SK-N-SH (cell line): Measurements from ENCODE around the gene UPF3B. TPM values are rescaled to one million over a fixed set of nuclear protein-coding genes. Genes with fewer than 3 reads are reported as not detected.
A peak's percentile ranks its signal among the peaks of the same experiment; 100 is the strongest.

Source experiments
- CTCF ChIA-PET: fragments of 300-600, 350-600 bp; formaldehyde crosslinking; extraction: SDS; loops from one replicate; lab custom pipeline; 2021; lab: Yijun Ruan, JAX
- POLR2A ChIA-PET: fragments of 350-600 bp; sonication (Branson Sonifier 250); formaldehyde crosslinking; extraction: SDS; loops from one replicate; lab custom pipeline; 2020; ENCODE audit warnings: antibody characterized with exemption, inconsistent platforms; lab: Yijun Ruan, JAX
- DNase-seq: peaks from one replicate; pipeline ENCODE4 v3.0.0; 2012
- H2AFZ ChIP-seq: fragments of 200-600 bp; sonication (generic); 2 replicates; pipeline ENCODE4 v1.8.1; 2016; ENCODE audit warnings: antibody characterized with exemption, mild to moderate bottlenecking, low read depth
- H3F3A ChIP-seq: fragments of 200-600 bp; sonication (generic); replicated peaks from 2 replicates; pipeline ENCODE3; 2016; ENCODE audit warnings: antibody characterized with exemption, mild to moderate bottlenecking; ENCODE audit not compliant: insufficient read depth
- H3K27ac ChIP-seq, 2 experiments: fragments of 200-500 bp in 1 of 2; fragments of 200-600 bp in 1 of 2; sonication (Bioruptor generic) in 1 of 2; sonication (generic), shearing (Covaris generic) in 1 of 2; 2 replicates each; pipeline versions ENCODE4 v1.5.1 to v1.6.1; 2014 to 2016; ENCODE audit warnings: low read depth in 2 of 2, inconsistent platforms in 1 of 2, low read length in 1 of 2, mild to moderate bottlenecking in 1 of 2, mixed read lengths in 1 of 2
- H3K27me3 ChIP-seq: fragments of 200-600 bp; sonication (generic), shearing (Covaris generic); 2 replicates; pipeline ENCODE4 v1.6.1; 2016; ENCODE audit warnings: mixed run types; ENCODE audit not compliant: insufficient read depth
- H3K36me3 ChIP-seq, 2 experiments: fragments of 200-500 bp in 1 of 2; fragments of 200-600 bp in 1 of 2; sonication (Bioruptor generic) in 1 of 2; sonication (generic) in 1 of 2; replicated peaks in 1 of 2; 2 replicates each; pipeline versions ENCODE3 to v1.5.1; 2014 to 2016; ENCODE audit warnings: low read length in 1 of 2, mild to moderate bottlenecking in 1 of 2; ENCODE audit not compliant: insufficient read depth in 2 of 2, control insufficient read depth in 1 of 2
- H3K4me1 ChIP-seq, 2 experiments: fragments of 200-500 bp in 1 of 2; fragments of 200-600 bp in 1 of 2; sonication (Bioruptor generic) in 1 of 2; sonication (generic), shearing (Covaris generic) in 1 of 2; 2 replicates each; pipeline versions ENCODE4 v1.5.1 to v1.6.1; 2014 to 2016; ENCODE audit warnings: low read depth in 1 of 2, low read length in 1 of 2, mixed run types in 1 of 2; ENCODE audit not compliant: insufficient read depth in 2 of 2, control insufficient read depth in 1 of 2
- H3K4me2 ChIP-seq: fragments of 200-600 bp; sonication (generic), shearing (Covaris generic); 2 replicates; pipeline ENCODE4 v1.6.1; 2017; ENCODE audit warnings: mixed run types
- H3K4me3 ChIP-seq, 2 experiments: fragments of 200-500 bp in 1 of 2; fragments of 200-600 bp in 1 of 2; sonication (Bioruptor generic) in 1 of 2; sonication (generic), shearing (Covaris generic) in 1 of 2; 2 replicates each; pipeline versions ENCODE4 v1.5.1 to v1.8.1; 2014 to 2016; ENCODE audit warnings: low read depth in 2 of 2, inconsistent platforms in 1 of 2, low read length in 1 of 2, mild to moderate bottlenecking in 1 of 2, mixed read lengths in 1 of 2, moderate library complexity in 1 of 2
- H3K79me2 ChIP-seq: fragments of 200-600 bp; sonication (generic); 2 replicates; pipeline ENCODE4 v1.8.1; 2017; ENCODE audit warnings: mild to moderate bottlenecking; ENCODE audit not compliant: insufficient read depth
- H3K9ac ChIP-seq: fragments of 200-600 bp; sonication (generic); 2 replicates; pipeline ENCODE4 v1.6.1; 2017; ENCODE audit warnings: mixed run types
- H3K9me2 ChIP-seq: fragments of 200-600 bp; sonication (generic); 2 replicates; pipeline ENCODE4 v1.6.1; 2017; ENCODE audit warnings: mixed run types
- H3K9me3 ChIP-seq: fragments of 200-600 bp; sonication (generic); 2 replicates; pipeline ENCODE4 v1.6.1; 2017; ENCODE audit warnings: mixed run types, mild to moderate bottlenecking, moderate library complexity
- H4K20me1 ChIP-seq: fragments of 200-600 bp; sonication (generic); 2 replicates; pipeline ENCODE4 v1.6.1; 2017; ENCODE audit warnings: mild to moderate bottlenecking, mixed run types; ENCODE audit not compliant: insufficient read depth
- CTCF ChIP-seq: fragments of 200-600 bp; sonication (generic); IDR thresholded peaks from 2 replicates; pipeline ENCODE4 v1.6.1; 2017; ENCODE audit warnings: antibody characterized with exemption, mild to moderate bottlenecking, moderate library complexity
- GABPA ChIP-seq: IDR thresholded peaks from 2 replicates; pipeline ENCODE4 v1.4.0; 2012; ENCODE audit warnings: low read depth, mild to moderate bottlenecking
- GATA2 ChIP-seq: sonication (generic); formaldehyde crosslinking; IDR thresholded peaks from 2 replicates; pipeline ENCODE4 v1.5.0; 2020; ENCODE audit warnings: mild to moderate bottlenecking, missing genetic modification reagents
- MAX ChIP-seq: IDR thresholded peaks from 2 replicates; pipeline ENCODE4 v1.4.0; 2012; ENCODE audit warnings: low read depth
- NFIC ChIP-seq: IDR thresholded peaks from 2 replicates; pipeline ENCODE4 v1.4.0; 2012; ENCODE audit warnings: borderline replicate concordance
- NRF1 ChIP-seq: IDR thresholded peaks from 2 replicates; pipeline ENCODE4 v1.6.1; 2012; ENCODE audit warnings: low read depth, mild to moderate bottlenecking, low read length
- RCOR1 ChIP-seq: fragments of 150-350 bp; IDR thresholded peaks from 2 replicates; pipeline ENCODE4 v1.6.1; 2017; ENCODE audit warnings: antibody characterized with exemption, low read length
- RFX5 ChIP-seq: IDR thresholded peaks from 2 replicates; pipeline ENCODE4 v1.6.1; 2012; ENCODE audit warnings: mild to moderate bottlenecking, improper control_type of control experiment, low read length
- SIN3A ChIP-seq: IDR thresholded peaks from 2 replicates; pipeline ENCODE4 v1.6.1; 2012; ENCODE audit warnings: low read depth, mild to moderate bottlenecking, low read length, moderate library complexity, borderline replicate concordance
- TAF1 ChIP-seq: IDR thresholded peaks from 2 replicates; pipeline ENCODE4 v1.6.1; 2012; ENCODE audit warnings: low read depth, mild to moderate bottlenecking, low read length, moderate library complexity, borderline replicate concordance
- WGBS: methylation state at CpG from one replicate; pipeline ENCODE4 v1.1.6; 2017; ENCODE audit warnings: low lambda C conversion rate; 5-methylcytosine and 5-hydroxymethylcytosine counted together
- polyA plus RNA-seq, 3 experiments: library from polyadenylated mRNA; depleted of rRNA; stranded (reverse); fragments of >200 nt; gene quantifications; 2 replicates each; pipeline ENCODE4 v1.2.3, GENCODE V29; 2012

Gene UPF3B
- polyA plus RNA-seq, 1 of the 3 experiments (the other 2 are of a cell fraction) = 8.9 TPM

DNA sequence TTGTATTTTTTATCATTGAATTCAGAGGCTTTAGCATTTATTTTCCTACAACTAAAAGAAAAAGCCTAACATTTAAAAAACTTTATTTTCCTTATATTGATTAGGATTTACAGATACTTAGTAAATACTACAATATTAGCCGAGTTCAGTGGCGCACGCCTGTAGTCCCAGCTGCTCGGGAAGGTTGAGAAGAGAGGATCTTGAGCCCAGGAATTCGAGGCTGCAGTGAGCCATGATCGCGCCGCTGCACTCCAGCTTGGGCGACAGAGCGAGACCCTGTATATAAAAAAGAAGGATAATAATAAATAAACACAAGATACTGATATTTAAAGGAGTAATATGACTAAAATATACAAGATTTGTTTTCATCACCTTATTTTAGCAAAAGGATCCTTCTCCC, 681 bp upstream of the UPF3B start:
- H2AFZ ChIP-seq = peak overlapping the region; percentile 98
- H3K4me2 ChIP-seq = peak overlapping the region; percentile 89
- H3K9ac ChIP-seq = peak overlapping the region; percentile 82; the same call in 1 of the 2 replicates
- 31% methylated on average over 10 of the region's 10 CpGs for WGBS
- POLR2A ChIA-PET = interaction anchor here (0.7 to 1.9 kb wide), 5 partner anchors 11 to 62 kb away, joined by 3 to 37 read pairs (median 4); partner anchors contain the start of genes NDUFA1, RNF113A and RPL39
- TF ChIP-seq SIN3A (no peak), GATA2 (no peak), RFX5 (0 out of 2 replicates have a peak, but pooled peaks have one; percentile 1)
- TF ChIP-seq, all 33 proteins: peak for 1
- H3K4me3 ChIP-seq = peak overlapping the region; percentile 42 to 96
- H3K27me3 ChIP-seq = peaks cover 20% of the 10 kb centered on the region
- H3K9me2 ChIP-seq = no peaks in the 10 kb centered on the region
- peaks cover 5 to 25% of the 10 kb centered on the region in 2 experiments for H3K36me3 ChIP-seq
- peaks cover 3% of the 10 kb centered on the region for H3F3A ChIP-seq
- no peaks in the 10 kb centered on the region for H3K9me3 ChIP-seq
- CTCF ChIA-PET = interaction anchor here (1.2 kb wide), 1 partner anchor 27 kb away, joined by 4 read pairs; no protein-coding TSS in a partner anchor
- H4K20me1 ChIP-seq = no peaks in the 10 kb centered on the region
- H3K27ac ChIP-seq = peak overlapping the region; percentile 41 to 46; a peak in 2 of 4 replicates
- no peak for DNase-seq
- H3K4me1 ChIP-seq = peaks cover 0 to 2% of the 10 kb centered on the region in 2 experiments; a peak in 1 of 4 replicates
- H3K79me2 ChIP-seq = peaks cover 27% of the 10 kb centered on the region

GRCh38 chrX:119833905-119834304, 18.9 kb downstream of the UPF3B start:
- WGBS = 87% methylated on average over 3 of the region's 3 CpGs
- no peaks in the 10 kb centered on the region for H4K20me1 ChIP-seq
- DNase-seq = no peak
- H3K27ac ChIP-seq = no peak overlapping the region
- no peaks in the 10 kb centered on the region for H3K27me3 ChIP-seq
- ChIA-PET CTCF (no interaction called here), POLR2A (no interaction called here)
- no peaks in the 10 kb centered on the region for H3F3A ChIP-seq
- H3K4me2 ChIP-seq = no peak overlapping the region
- TF ChIP-seq MAX = no peak
- TF ChIP-seq NFIC = no peak
- TF ChIP-seq GABPA = no peak
- TF ChIP-seq NRF1 = no peak
- no peak for TF ChIP-seq RCOR1
- no peak for TF ChIP-seq TAF1
- TF ChIP-seq CTCF = no peak
- H3K36me3 ChIP-seq = peaks cover 19 to 33% of the 10 kb centered on the region in 2 experiments
- no peak overlapping the region for H3K4me3 ChIP-seq
- no peaks in the 10 kb centered on the region for H3K9me3 ChIP-seq
- no peaks in the 10 kb centered on the region for H3K9me2 ChIP-seq
- H2AFZ ChIP-seq = no peak overlapping the region
- no peaks in the 10 kb centered on the region for H3K79me2 ChIP-seq
- no peak overlapping the region for H3K9ac ChIP-seq
- H3K4me1 ChIP-seq = no peaks in the 10 kb centered on the region
